ENCODE measurements around the gene ADAMTSL1. TPM values are rescaled to one million over a fixed set of nuclear protein-coding genes. Genes with fewer than 3 reads are reported as not detected.

ADAMTSL1 gene
- total RNA-seq, 4 donors from 2014 or later = 13.3 to 39.7 (median 27.2) TPM

DNA sequence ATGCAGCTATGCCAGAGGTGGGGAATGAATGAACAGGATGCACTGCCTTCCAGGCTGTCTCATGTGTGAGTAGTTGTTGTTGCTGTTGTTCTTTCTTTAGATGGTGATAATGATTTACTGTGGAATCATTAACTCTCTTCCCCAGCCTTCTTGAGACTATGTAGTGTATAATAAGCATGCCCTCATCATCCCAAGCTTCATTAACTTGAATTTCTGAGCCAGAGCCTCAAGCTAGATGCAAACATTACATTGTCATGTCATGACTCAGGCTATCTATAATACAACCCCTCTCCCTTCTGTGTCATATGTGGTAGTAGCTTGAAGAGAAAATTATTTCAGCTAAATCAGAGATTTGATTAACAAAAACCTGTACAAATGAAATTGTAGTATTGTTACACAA is 10.0 kb upstream of the ADAMTSL1 start:
- intact Hi-C loops (cut with DNase I; ENCODE audit: low total_unique reads) = no loop called here
- TF ChIP-seq, protein P1, sequence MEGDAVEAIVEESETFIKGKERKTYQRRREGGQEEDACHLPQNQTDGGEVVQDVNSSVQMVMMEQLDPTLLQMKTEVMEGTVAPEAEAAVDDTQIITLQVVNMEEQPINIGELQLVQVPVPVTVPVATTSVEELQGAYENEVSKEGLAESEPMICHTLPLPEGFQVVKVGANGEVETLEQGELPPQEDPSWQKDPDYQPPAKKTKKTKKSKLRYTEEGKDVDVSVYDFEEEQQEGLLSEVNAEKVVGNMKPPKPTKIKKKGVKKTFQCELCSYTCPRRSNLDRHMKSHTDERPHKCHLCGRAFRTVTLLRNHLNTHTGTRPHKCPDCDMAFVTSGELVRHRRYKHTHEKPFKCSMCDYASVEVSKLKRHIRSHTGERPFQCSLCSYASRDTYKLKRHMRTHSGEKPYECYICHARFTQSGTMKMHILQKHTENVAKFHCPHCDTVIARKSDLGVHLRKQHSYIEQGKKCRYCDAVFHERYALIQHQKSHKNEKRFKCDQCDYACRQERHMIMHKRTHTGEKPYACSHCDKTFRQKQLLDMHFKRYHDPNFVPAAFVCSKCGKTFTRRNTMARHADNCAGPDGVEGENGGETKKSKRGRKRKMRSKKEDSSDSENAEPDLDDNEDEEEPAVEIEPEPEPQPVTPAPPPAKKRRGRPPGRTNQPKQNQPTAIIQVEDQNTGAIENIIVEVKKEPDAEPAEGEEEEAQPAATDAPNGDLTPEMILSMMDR (IDR thresholded peaks at IDR 0.05) = no peak
- TF ChIP-seq POLR2AphosphoS5 (IDR thresholded peaks at IDR 0.05) = no peak
- no peak for TF ChIP-seq POLR2A (IDR thresholded peaks at IDR 0.05)
- no peak for TF ChIP-seq EP300 (IDR thresholded peaks at IDR 0.05; ENCODE audit: low read depth)

DNA sequence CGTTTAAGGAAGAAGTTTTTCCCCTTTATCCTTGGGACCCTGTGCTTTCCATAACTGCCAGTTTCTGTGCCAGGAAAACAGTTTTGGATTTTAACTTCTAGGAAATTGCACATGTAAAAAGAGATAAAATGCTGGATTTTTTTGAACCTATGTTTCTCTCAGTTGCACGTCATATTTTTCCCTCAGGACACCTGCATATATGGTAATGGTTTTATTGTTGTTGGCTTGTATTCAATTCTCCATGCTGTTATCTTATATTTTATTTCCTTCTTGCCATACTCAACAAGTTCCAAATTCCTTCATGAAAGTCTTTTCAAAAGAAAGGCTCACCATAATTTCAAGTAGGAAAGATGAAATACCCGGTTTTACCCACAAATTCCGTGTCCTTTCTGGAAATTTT is 7.9 kb upstream of the ADAMTSL1 start:
- H3K4me1 ChIP-seq = peaks cover 0 to 8% (median 2%) of the 10 kb centered on the region in 4 donors
- 38 to 45% methylated on average over 4 of the region's 4 CpGs for WGBS, 2 donors (ENCODE audit: low coverage in 1 of 2)
- in situ Hi-C loops (cut with MboI; ENCODE audit: low pct_ligation_motif_present in 1 of 4, low pct_unique_long_range_greater_than_20kb in 1 of 4, low sequenced_read_pairs in 3 of 4) = no loop called here
- no peak overlapping the region for H3K4me3 ChIP-seq
- peaks cover 0 to 4% of the 10 kb centered on the region in 2 donors for H3K9me3 ChIP-seq
- no peaks in the 10 kb centered on the region for H3K27me3 ChIP-seq
- TF ChIP-seq POLR2AphosphoS5 (IDR thresholded peaks at IDR 0.05) (no peak), POLR2A (IDR thresholded peaks at IDR 0.05) (no peak), EP300 (IDR thresholded peaks at IDR 0.05; ENCODE audit: low read depth) (no peak)
- TF ChIP-seq, protein P1 (IDR thresholded peaks at IDR 0.05) = no peak
- H3K36me3 ChIP-seq = no peaks in the 10 kb centered on the region
- intact Hi-C loops (cut with DNase I; ENCODE audit: low total_unique reads) = no loop called here
- DNase-seq = no peak
- peak overlapping the region in 1 of 4 donors; percentile 4 for H3K27ac ChIP-seq

More for the DNA sequence above, 10.0 kb upstream of the ADAMTSL1 start:
- Histone ChIP-seq H3K27ac (no peak overlapping the region), H3K36me3 (no peaks in the 10 kb centered on the region), H3K4me3 (no peak overlapping the region), H3K4me1 (peaks cover 0 to 8% (median 2%) of the 10 kb centered on the region in 4 donors), H3K27me3 (no peaks in the 10 kb centered on the region), H3K9me3 (no peaks in the 10 kb centered on the region)
- in situ Hi-C loops (cut with MboI; ENCODE audit: low pct_ligation_motif_present in 1 of 4, low pct_unique_long_range_greater_than_20kb in 1 of 4, low sequenced_read_pairs in 3 of 4) = no loop called here
- DNase-seq = no peak

DNA sequence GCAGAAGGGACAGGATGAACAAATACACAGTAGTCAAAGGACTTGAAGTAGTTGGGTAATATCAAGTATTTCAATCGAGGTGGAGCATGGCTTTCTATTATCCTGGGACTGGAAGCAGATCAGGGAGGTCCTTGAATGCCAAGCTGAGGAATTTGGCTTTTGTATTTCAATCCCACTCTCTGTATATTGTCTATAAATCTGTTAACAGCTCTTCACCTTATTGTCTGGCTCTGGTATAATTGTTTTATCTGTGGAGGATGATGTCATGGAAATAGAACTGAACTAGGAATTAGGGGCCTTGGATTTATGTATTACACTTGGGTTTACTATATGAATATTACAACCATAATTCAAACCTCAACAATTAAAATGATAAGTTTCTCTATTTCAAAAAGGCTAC is 6.3 kb upstream of the ADAMTSL1 start:
- Histone ChIP-seq H3K36me3 (no peaks in the 10 kb centered on the region), H3K9me3 (peaks cover 0 to 4% of the 10 kb centered on the region in 2 donors), H3K4me3 (no peak overlapping the region), H3K27me3 (no peaks in the 10 kb centered on the region), H3K4me1 (peaks cover 0 to 12% (median 4%) of the 10 kb centered on the region in 4 donors), H3K27ac (no peak overlapping the region)
- WGBS, 2 donors (ENCODE audit: low coverage in 1 of 2) = 40 to 50% methylated on average over 1 of the region's 1 CpG
- TF ChIP-seq POLR2A (IDR thresholded peaks at IDR 0.05) (no peak), EP300 (IDR thresholded peaks at IDR 0.05; ENCODE audit: low read depth) (no peak), POLR2AphosphoS5 (IDR thresholded peaks at IDR 0.05) (no peak)
- TF ChIP-seq, protein P1 (IDR thresholded peaks at IDR 0.05) = no peak
- in situ Hi-C loops (cut with MboI; ENCODE audit: low pct_ligation_motif_present in 1 of 4, low pct_unique_long_range_greater_than_20kb in 1 of 4, low sequenced_read_pairs in 3 of 4) (no loop called here), intact Hi-C loops (cut with DNase I; ENCODE audit: low total_unique reads) (no loop called here)
- DNase-seq = no peak

DNA sequence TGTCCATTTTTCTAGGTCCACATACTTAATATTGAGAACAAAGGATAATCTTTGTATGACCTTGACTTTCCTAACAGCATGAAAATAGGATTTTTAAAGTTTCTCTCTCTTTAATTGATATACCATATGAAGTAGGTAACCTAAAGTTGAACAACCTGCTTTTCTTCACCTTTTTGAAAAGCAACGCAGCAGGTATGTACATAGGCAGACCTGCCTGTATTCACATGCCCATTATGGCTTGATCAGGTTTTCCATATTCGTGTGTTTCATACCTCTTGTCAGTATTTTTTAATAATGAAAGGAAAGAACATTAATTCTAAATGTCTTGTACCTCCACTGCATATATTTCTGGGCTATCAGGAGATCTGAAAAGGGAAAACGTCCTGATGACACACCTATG is 1.5 kb upstream of the ADAMTSL1 start:
- Histone ChIP-seq H3K4me1 (peaks cover 0 to 23% (median 14%) of the 10 kb centered on the region in 4 donors), H3K27ac (peak overlapping the region in 1 of 4 donors; percentile 59), H3K9me3 (peaks cover 0 to 4% of the 10 kb centered on the region in 2 donors), H3K4me3 (no peak overlapping the region), H3K27me3 (no peaks in the 10 kb centered on the region), H3K36me3 (no peaks in the 10 kb centered on the region)
- in situ Hi-C loops (cut with MboI; ENCODE audit: low pct_ligation_motif_present in 1 of 4, low pct_unique_long_range_greater_than_20kb in 1 of 4, low sequenced_read_pairs in 3 of 4) (no loop called here), intact Hi-C loops (cut with DNase I; ENCODE audit: low total_unique reads) (no loop called here)
- 56 to 59% methylated on average over 3 of the region's 3 CpGs for WGBS, 2 donors (ENCODE audit: low coverage in 1 of 2)
- DNase-seq = no peak
- no peak for TF ChIP-seq EP300 (IDR thresholded peaks at IDR 0.05; ENCODE audit: low read depth)
- TF ChIP-seq POLR2AphosphoS5 (IDR thresholded peaks at IDR 0.05) = no peak
- TF ChIP-seq, protein P1 (IDR thresholded peaks at IDR 0.05) = no peak
- TF ChIP-seq POLR2A (IDR thresholded peaks at IDR 0.05) = no peak

Data from transverse colon (tissue), 4 donors.